Embryonic facial prominence (tissue), 1 donor: ENCODE data around the gene VMP1.
"Not testable (repeated sequence)": the region's sequence is repeated elsewhere in the genome, so short reads cannot be mapped to it uniquely, and the experiment has no call there.

ENCODE experiments used
- DNase-seq: peaks from one replicate; pipeline ENCODE4 v3.0.0-alpha.2; 2016; ENCODE audit errors: extremely low spot score

The VMP1 gene

GRCh38 chr17:59754552-59754951 is 47.1 kb downstream of the VMP1 start:
- no peak for DNase-seq

- DNase-seq, result not testable (repeated sequence)
These were observed 47.6 kb downstream of the VMP1 start for GRCh38 chr17:59755069-59755468.

GRCh38 chr17:59756236-59756818 is 48.9 kb downstream of the VMP1 start:
- DNase-seq, result no peak

- DNase-seq, result no peak
These were observed 49.6 kb downstream of the VMP1 start for GRCh38 chr17:59757043-59757442.

GRCh38 chr17:59757470-59757869 is 50.0 kb downstream of the VMP1 start:
- no peak for DNase-seq

- DNase-seq, result no peak
These were observed 50.5 kb downstream of the VMP1 start for GRCh38 chr17:59757881-59758385.

- DNase-seq, result not testable (repeated sequence)
These were observed 51.7 kb downstream of the VMP1 start for GRCh38 chr17:59758998-59759651.

- no peak for DNase-seq
These were observed 52.7 kb downstream of the VMP1 start for GRCh38 chr17:59760160-59760559.

GRCh38 chr17:59761385-59762048 is 54.1 kb downstream of the VMP1 start:
- DNase-seq, result no peak

- no peak for DNase-seq
These were observed 54.8 kb downstream of the VMP1 start for GRCh38 chr17:59762049-59762823.

GRCh38 chr17:59762824-59763374 is 55.4 kb downstream of the VMP1 start:
- no peak for DNase-seq

- DNase-seq, result no peak
These were observed 56.4 kb downstream of the VMP1 start for GRCh38 chr17:59763861-59764260.

GRCh38 chr17:59764292-59764741 is 56.9 kb downstream of the VMP1 start:
- DNase-seq, result no peak

- no peak for DNase-seq
These were observed 57.6 kb downstream of the VMP1 start for GRCh38 chr17:59765038-59765437.

GRCh38 chr17:59766491-59766890 is 59.0 kb downstream of the VMP1 start:
- no peak for DNase-seq

GRCh38 chr17:59767176-59767575 is 59.7 kb downstream of the VMP1 start:
- DNase-seq, result no peak

GRCh38 chr17:59769887-59770286 is 62.4 kb downstream of the VMP1 start:
- no peak for DNase-seq

- no peak for DNase-seq
These were observed 63.6 kb downstream of the VMP1 start for GRCh38 chr17:59771093-59771492.

- DNase-seq, result no peak
These were observed 68.4 kb downstream of the VMP1 start for GRCh38 chr17:59775786-59776350.

- DNase-seq, result no peak
These were observed 69.1 kb downstream of the VMP1 start for GRCh38 chr17:59776577-59776976.

- DNase-seq, result no peak
These were observed 69.6 kb downstream of the VMP1 start for GRCh38 chr17:59777033-59777432.
